ENCODE data around the gene DENND1C.

DNA sequence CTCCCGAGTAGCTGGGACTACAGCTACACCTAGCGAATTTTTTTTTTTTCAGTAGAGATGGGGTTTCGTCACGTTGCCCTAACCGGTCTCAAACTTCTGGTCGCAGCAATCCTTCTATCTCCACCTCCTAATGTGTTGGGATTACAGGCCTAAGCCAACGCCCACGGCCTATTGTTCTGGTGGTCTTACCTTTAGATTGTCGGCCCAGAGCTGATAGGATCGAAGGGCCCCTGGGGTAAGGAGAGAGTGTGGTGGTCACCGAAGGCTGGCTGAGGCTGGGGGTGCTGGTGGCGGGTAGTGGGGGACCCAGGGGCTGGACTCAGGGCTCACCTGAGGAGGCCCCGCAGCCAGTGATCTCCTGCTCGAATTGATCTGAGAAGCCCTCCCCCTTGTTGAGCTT is 10.5 kb downstream of the DENND1C start:
- TF ChIP-seq, protein P1, sequence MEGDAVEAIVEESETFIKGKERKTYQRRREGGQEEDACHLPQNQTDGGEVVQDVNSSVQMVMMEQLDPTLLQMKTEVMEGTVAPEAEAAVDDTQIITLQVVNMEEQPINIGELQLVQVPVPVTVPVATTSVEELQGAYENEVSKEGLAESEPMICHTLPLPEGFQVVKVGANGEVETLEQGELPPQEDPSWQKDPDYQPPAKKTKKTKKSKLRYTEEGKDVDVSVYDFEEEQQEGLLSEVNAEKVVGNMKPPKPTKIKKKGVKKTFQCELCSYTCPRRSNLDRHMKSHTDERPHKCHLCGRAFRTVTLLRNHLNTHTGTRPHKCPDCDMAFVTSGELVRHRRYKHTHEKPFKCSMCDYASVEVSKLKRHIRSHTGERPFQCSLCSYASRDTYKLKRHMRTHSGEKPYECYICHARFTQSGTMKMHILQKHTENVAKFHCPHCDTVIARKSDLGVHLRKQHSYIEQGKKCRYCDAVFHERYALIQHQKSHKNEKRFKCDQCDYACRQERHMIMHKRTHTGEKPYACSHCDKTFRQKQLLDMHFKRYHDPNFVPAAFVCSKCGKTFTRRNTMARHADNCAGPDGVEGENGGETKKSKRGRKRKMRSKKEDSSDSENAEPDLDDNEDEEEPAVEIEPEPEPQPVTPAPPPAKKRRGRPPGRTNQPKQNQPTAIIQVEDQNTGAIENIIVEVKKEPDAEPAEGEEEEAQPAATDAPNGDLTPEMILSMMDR (IDR thresholded peaks at IDR 0.05) = no peak
- no peak for TF ChIP-seq POLR2A (IDR thresholded peaks at IDR 0.05)
